Measurements from ENCODE around the gene CCDC91. TPM values are rescaled to one million over a fixed set of nuclear protein-coding genes. Genes with fewer than 3 reads are reported as not detected.
A peak's percentile ranks its signal among the peaks of the same experiment; 100 is the strongest.
"Not testable (repeated sequence)": the region's sequence is repeated elsewhere in the genome, so short reads cannot be mapped to it uniquely, and the experiment has no call there.

CCDC91 gene
- polyA plus RNA-seq, 1 donor from 2014 or later: 11.6 TPM

- no peak overlapping the region for H2AFZ ChIP-seq (ENCODE audit: low read depth, low read length)
- H3K4me3 ChIP-seq (ENCODE audit: low read length): no peak overlapping the region
- H3K36me3 ChIP-seq (ENCODE audit: insufficient read depth, low read length): no peaks in the 10 kb centered on the region
- no peaks in the 10 kb centered on the region for H3F3A ChIP-seq (ENCODE audit: insufficient read depth, low read length, poor library complexity, severe bottlenecking)
- no peaks in the 10 kb centered on the region for H3K9me2 ChIP-seq (ENCODE audit: insufficient read depth, low read length)
- no peaks in the 10 kb centered on the region for H3K79me2 ChIP-seq (replicated peaks; ENCODE audit: insufficient read depth, low read length)
- no peaks in the 10 kb centered on the region for H3K9me3 ChIP-seq (ENCODE audit: low read length)
- H3K27me3 ChIP-seq (ENCODE audit: insufficient read depth, low read depth, low read length): no peaks in the 10 kb centered on the region
- peak overlapping the region; percentile 20 for H3K4me2 ChIP-seq (ENCODE audit: low read length)
- no peak overlapping the region for H3K27ac ChIP-seq (ENCODE audit: low read length)
- H4K20me1 ChIP-seq (ENCODE audit: insufficient read depth): no peaks in the 10 kb centered on the region
- no peak overlapping the region for H3K9ac ChIP-seq (ENCODE audit: low read length)
- TF ChIP-seq, protein P1, sequence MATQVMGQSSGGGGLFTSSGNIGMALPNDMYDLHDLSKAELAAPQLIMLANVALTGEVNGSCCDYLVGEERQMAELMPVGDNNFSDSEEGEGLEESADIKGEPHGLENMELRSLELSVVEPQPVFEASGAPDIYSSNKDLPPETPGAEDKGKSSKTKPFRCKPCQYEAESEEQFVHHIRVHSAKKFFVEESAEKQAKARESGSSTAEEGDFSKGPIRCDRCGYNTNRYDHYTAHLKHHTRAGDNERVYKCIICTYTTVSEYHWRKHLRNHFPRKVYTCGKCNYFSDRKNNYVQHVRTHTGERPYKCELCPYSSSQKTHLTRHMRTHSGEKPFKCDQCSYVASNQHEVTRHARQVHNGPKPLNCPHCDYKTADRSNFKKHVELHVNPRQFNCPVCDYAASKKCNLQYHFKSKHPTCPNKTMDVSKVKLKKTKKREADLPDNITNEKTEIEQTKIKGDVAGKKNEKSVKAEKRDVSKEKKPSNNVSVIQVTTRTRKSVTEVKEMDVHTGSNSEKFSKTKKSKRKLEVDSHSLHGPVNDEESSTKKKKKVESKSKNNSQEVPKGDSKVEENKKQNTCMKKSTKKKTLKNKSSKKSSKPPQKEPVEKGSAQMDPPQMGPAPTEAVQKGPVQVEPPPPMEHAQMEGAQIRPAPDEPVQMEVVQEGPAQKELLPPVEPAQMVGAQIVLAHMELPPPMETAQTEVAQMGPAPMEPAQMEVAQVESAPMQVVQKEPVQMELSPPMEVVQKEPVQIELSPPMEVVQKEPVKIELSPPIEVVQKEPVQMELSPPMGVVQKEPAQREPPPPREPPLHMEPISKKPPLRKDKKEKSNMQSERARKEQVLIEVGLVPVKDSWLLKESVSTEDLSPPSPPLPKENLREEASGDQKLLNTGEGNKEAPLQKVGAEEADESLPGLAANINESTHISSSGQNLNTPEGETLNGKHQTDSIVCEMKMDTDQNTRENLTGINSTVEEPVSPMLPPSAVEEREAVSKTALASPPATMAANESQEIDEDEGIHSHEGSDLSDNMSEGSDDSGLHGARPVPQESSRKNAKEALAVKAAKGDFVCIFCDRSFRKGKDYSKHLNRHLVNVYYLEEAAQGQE (IDR thresholded peaks at IDR 0.05; ENCODE audit: borderline replicate concordance): no peak
- TF ChIP-seq POLR2AphosphoS5 (IDR thresholded peaks at IDR 0.05): no peak
These were observed 270.3 kb downstream of the CCDC91 start for GRCh38 chr12:28460420-28461130.

DNA sequence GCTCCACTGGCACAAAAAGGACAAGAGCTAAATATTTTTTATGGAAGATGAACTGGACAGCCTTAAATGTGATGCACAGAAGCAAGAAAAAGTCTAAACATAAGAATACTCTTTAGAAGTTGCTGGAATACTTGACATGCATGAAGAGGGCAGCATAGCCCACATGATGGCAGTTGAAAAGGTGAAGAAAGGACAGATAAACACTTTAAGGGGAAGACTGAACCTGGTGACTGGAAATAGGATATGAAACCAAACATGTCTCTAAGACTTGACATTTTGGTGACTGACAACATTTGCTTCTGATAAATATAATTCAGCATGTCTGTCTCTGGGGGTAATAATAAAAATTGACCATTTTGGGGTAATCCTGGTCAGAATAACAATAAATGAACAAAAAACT lies 273.1 kb downstream of the CCDC91 start:
- Histone ChIP-seq H3K79me2 (replicated peaks; ENCODE audit: insufficient read depth, low read length) (no peaks in the 10 kb centered on the region), H3K4me2 (ENCODE audit: low read length) (no peak overlapping the region), H3K27me3 (ENCODE audit: insufficient read depth, low read depth, low read length) (no peaks in the 10 kb centered on the region), H3K9me2 (ENCODE audit: insufficient read depth, low read length) (no peaks in the 10 kb centered on the region), H3K27ac (ENCODE audit: low read length) (no peak overlapping the region), H3K9ac (ENCODE audit: low read length) (no peak overlapping the region), H2AFZ (ENCODE audit: low read depth, low read length) (no peak overlapping the region), H4K20me1 (ENCODE audit: insufficient read depth) (no peaks in the 10 kb centered on the region), H3K4me3 (ENCODE audit: low read length) (no peak overlapping the region), H3K36me3 (ENCODE audit: insufficient read depth, low read length) (no peaks in the 10 kb centered on the region), H3F3A (ENCODE audit: insufficient read depth, low read length, poor library complexity, severe bottlenecking) (no peaks in the 10 kb centered on the region), H3K9me3 (ENCODE audit: low read length) (no peaks in the 10 kb centered on the region)
- TF ChIP-seq EP300 (conservative IDR thresholded peaks at IDR 0.05; ENCODE audit: poor library complexity, severe bottlenecking) (no peak), EZH2 (IDR thresholded peaks at IDR 0.05; ENCODE audit: borderline replicate concordance, insufficient read depth, low read length, poor library complexity, severe bottlenecking) (no peak), CTCF (IDR thresholded peaks at IDR 0.05; ENCODE audit: poor library complexity, severe bottlenecking) (no peak), POLR2AphosphoS5 (IDR thresholded peaks at IDR 0.05) (no peak), TAF1 (IDR thresholded peaks at IDR 0.05; ENCODE audit: low read depth) (no peak)
- TF ChIP-seq, protein P1 (IDR thresholded peaks at IDR 0.05; ENCODE audit: borderline replicate concordance): no peak

- H3K27me3 ChIP-seq (ENCODE audit: insufficient read depth, low read depth, low read length); H3K9me3 ChIP-seq (ENCODE audit: low read length): not testable (repeated sequence)
These were observed 281.5 kb downstream of the CCDC91 start for GRCh38 chr12:28471762-28472161.

GRCh38 chr12:28476206-28476605 lies 285.9 kb downstream of the CCDC91 start:
- not testable (repeated sequence) for H3K27ac ChIP-seq (ENCODE audit: low read length); H3K9me2 ChIP-seq (ENCODE audit: insufficient read depth, low read length); H3K4me3 ChIP-seq (ENCODE audit: low read length); H2AFZ ChIP-seq (ENCODE audit: low read depth, low read length); H3F3A ChIP-seq (ENCODE audit: insufficient read depth, low read length, poor library complexity, severe bottlenecking); H3K9me3 ChIP-seq (ENCODE audit: low read length); H3K27me3 ChIP-seq (ENCODE audit: insufficient read depth, low read depth, low read length); H3K9ac ChIP-seq (ENCODE audit: low read length); H3K79me2 ChIP-seq (replicated peaks; ENCODE audit: insufficient read depth, low read length); H4K20me1 ChIP-seq (ENCODE audit: insufficient read depth); H3K4me2 ChIP-seq (ENCODE audit: low read length); H3K36me3 ChIP-seq (ENCODE audit: insufficient read depth, low read length)

More at GRCh38 chr12:28471762-28472161, 281.5 kb downstream of the CCDC91 start:
- H3K9me2 ChIP-seq (ENCODE audit: insufficient read depth, low read length); H3F3A ChIP-seq (ENCODE audit: insufficient read depth, low read length, poor library complexity, severe bottlenecking); H3K9ac ChIP-seq (ENCODE audit: low read length); H3K4me3 ChIP-seq (ENCODE audit: low read length); H3K79me2 ChIP-seq (replicated peaks; ENCODE audit: insufficient read depth, low read length); H4K20me1 ChIP-seq (ENCODE audit: insufficient read depth); H3K27ac ChIP-seq (ENCODE audit: low read length); H3K36me3 ChIP-seq (ENCODE audit: insufficient read depth, low read length); H3K4me2 ChIP-seq (ENCODE audit: low read length); H2AFZ ChIP-seq (ENCODE audit: low read depth, low read length): not testable (repeated sequence)

Data from neural cell (in vitro differentiated cells).